HepG2 (cell line): ENCODE measurements around the gene MEGF11. TPM values are rescaled to one million over a fixed set of nuclear protein-coding genes. Genes with fewer than 3 reads are reported as not detected.

Experiments used
- GABPB1 ChIP-seq: IDR thresholded peaks from 2 replicates; pipeline ENCODE4 v1.6.1; 2016; ENCODE audit warnings: mild to moderate bottlenecking, missing genetic modification reagents, moderate library complexity, missing compliant biosample characterization
- MBD4 ChIP-seq: IDR thresholded peaks from 2 replicates; pipeline ENCODE4 v1.6.1; 2012; ENCODE audit warnings: low read length, inconsistent platforms, borderline replicate concordance
- MED1 ChIP-seq: sonication (generic); formaldehyde crosslinking; IDR thresholded peaks from 2 replicates; pipeline ENCODE4 v1.4.0; 2020; ENCODE audit warnings: missing genetic modification reagents
- NFIB ChIP-seq: sonication (generic); formaldehyde crosslinking; IDR thresholded peaks from 2 replicates; pipeline ENCODE4 v1.9.0; 2021; ENCODE audit warnings: missing genetic modification reagents, mild to moderate bottlenecking, borderline replicate concordance
- RXRB ChIP-seq: IDR thresholded peaks from 2 replicates; pipeline ENCODE4 v1.6.1; 2016; ENCODE audit warnings: borderline replicate concordance, missing genetic modification reagents, missing compliant biosample characterization
- SNAI1 ChIP-seq: sonication (generic); formaldehyde crosslinking; IDR thresholded peaks from 2 replicates; pipeline ENCODE4 v1.5.0; 2020; ENCODE audit warnings: mild to moderate bottlenecking, missing genetic modification reagents, borderline replicate concordance
- THAP9 ChIP-seq: sonication (generic); formaldehyde crosslinking; IDR thresholded peaks from 2 replicates; pipeline ENCODE4; 2020; ENCODE audit warnings: missing genetic modification reagents, mild to moderate bottlenecking, borderline replicate concordance
- TMF1 ChIP-seq: sonication (generic); formaldehyde crosslinking; IDR thresholded peaks from 2 replicates; pipeline ENCODE4 v1.8.1; 2022; ENCODE audit warnings: low read depth, missing genetic modification reagents
- ZBTB33 ChIP-seq: sonication (generic); formaldehyde crosslinking; IDR thresholded peaks from 2 replicates; pipeline ENCODE4 v1.4.0; 2020; ENCODE audit warnings: missing genetic modification reagents
- ZBTB39 ChIP-seq: sonication (generic); formaldehyde crosslinking; IDR thresholded peaks from 2 replicates; pipeline ENCODE4 v1.5.0; 2020; ENCODE audit warnings: missing genetic modification reagents
- ZNF280B ChIP-seq: sonication (generic); formaldehyde crosslinking; IDR thresholded peaks from 2 replicates; pipeline ENCODE4 v1.5.0; 2020; ENCODE audit warnings: missing genetic modification reagents, mild to moderate bottlenecking, borderline replicate concordance
- ZNF768 ChIP-seq: sonication (generic); formaldehyde crosslinking; IDR thresholded peaks from 2 replicates; pipeline ENCODE4 v1.4.0; 2020; ENCODE audit warnings: missing genetic modification reagents
- ZSCAN21 ChIP-seq: sonication (generic); formaldehyde crosslinking; IDR thresholded peaks from 2 replicates; pipeline ENCODE4 v1.8.0; 2022; ENCODE audit warnings: mild to moderate bottlenecking, missing genetic modification reagents, moderate library complexity, borderline replicate concordance
- polyA plus RNA-seq, 8 experiments: library from polyadenylated mRNA; depleted of rRNA in 3 of 8; stranded (reverse) in 7 of 8; unstranded in 1 of 8; fragments of >200 nt; fragmentation: Illumina TruSeq in 4 of 8; extraction: Trizol in 4 of 8; gene quantifications; 2 replicates each; pipeline versions ENCODE4 v1.2.1 to v1.2.3, GENCODE V29; 2011 to 2016; ENCODE audit warnings: low read depth in 4 of 8, missing spikeins in 1 of 8, mixed read lengths in 1 of 8; ENCODE audit not compliant: insufficient read depth in 1 of 8
- total RNA-seq, 5 experiments: library from RNA; depleted of rRNA; stranded (reverse); fragments of >200 nt; fragmentation: Illumina TruSeq; extraction: Trizol; gene quantifications; 2 replicates each; pipeline ENCODE4 v1.2.3, GENCODE V29; 2016; ENCODE audit warnings: low read depth in 1 of 5
- TF ChIP-seq, protein P1 (sequence below): sonication (generic); formaldehyde crosslinking; IDR thresholded peaks from 2 replicates; pipeline ENCODE4 v1.5.1; 2020; ENCODE audit warnings: missing genetic modification reagents, mild to moderate bottlenecking, borderline replicate concordance
- TF ChIP-seq, protein P2 (sequence below): sonication (generic); formaldehyde crosslinking; IDR thresholded peaks from 2 replicates; pipeline ENCODE4 v1.8.1; 2023; ENCODE audit warnings: mild to moderate bottlenecking, missing genetic modification reagents, borderline replicate concordance

MEGF11 gene
- total and polyA plus RNA-seq, 2 of the 13 experiments (the other 11 are each of a cell fraction or from before 2014, with no cell fraction given): not detected

- TF ChIP-seq ZBTB33 (CRISPR knock-in tag): peak; percentile 3
- peak; percentile 99 for TF ChIP-seq GABPB1 (CRISPR knock-in tag)
- TF ChIP-seq NFIB (CRISPR knock-in tag): no peak
- TF ChIP-seq ZNF280B (CRISPR knock-in tag): peak; percentile 61
- no peak; the same call in 1 of the 2 replicates for TF ChIP-seq SNAI1 (CRISPR knock-in tag)
- TF ChIP-seq ZBTB39: no peak
- peak; percentile 52 for TF ChIP-seq MED1 (CRISPR knock-in tag)
- TF ChIP-seq TMF1 (CRISPR knock-in tag): peak; percentile 61; the same call in 1 of the 2 replicates
- TF ChIP-seq RXRB: peak; percentile 67
- 0 out of 2 replicates have a peak, but pooled peaks have one; percentile 24 for TF ChIP-seq ZSCAN21 (CRISPR knock-in tag)
- no peak; the same call in 1 of the 2 replicates for TF ChIP-seq ZNF768
- TF ChIP-seq, protein P1, sequence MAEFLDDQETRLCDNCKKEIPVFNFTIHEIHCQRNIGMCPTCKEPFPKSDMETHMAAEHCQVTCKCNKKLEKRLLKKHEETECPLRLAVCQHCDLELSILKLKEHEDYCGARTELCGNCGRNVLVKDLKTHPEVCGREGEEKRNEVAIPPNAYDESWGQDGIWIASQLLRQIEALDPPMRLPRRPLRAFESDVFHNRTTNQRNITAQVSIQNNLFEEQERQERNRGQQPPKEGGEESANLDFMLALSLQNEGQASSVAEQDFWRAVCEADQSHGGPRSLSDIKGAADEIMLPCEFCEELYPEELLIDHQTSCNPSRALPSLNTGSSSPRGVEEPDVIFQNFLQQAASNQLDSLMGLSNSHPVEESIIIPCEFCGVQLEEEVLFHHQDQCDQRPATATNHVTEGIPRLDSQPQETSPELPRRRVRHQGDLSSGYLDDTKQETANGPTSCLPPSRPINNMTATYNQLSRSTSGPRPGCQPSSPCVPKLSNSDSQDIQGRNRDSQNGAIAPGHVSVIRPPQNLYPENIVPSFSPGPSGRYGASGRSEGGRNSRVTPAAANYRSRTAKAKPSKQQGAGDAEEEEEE (CRISPR knock-in tag): no peak
- TF ChIP-seq MBD4: no peak
- TF ChIP-seq, protein P2, sequence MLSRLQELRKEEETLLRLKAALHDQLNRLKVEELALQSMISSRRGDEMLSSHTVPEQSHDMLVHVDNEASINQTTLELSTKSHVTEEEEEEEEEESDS (CRISPR knock-in tag): peak; percentile 39; the same call in 1 of the 2 replicates
- peak; percentile 71; the same call in 1 of the 2 replicates for TF ChIP-seq THAP9 (CRISPR knock-in tag)
Observed at GRCh38 chr15:65869126-65869953, 384.2 kb downstream of the MEGF11 start, which contains the start of gene RAB11A (continued).
